Epithelial cell of esophagus (primary cell): ENCODE results near the gene BPIFB3.
A peak's percentile ranks its signal among the peaks of the same experiment; 100 is the strongest.

Experiments
- DNase-seq: peaks from one replicate; pipeline ENCODE4 v3.0.0; 2010; ENCODE audit warnings: low read depth
- H3K4me3 ChIP-seq: 2 replicates; pipeline ENCODE4 v1.5.1; 2011; ENCODE audit warnings: mild to moderate bottlenecking, low read length, control low read depth
- TF ChIP-seq, protein P1 (sequence below): IDR thresholded peaks from 2 replicates; pipeline ENCODE4 v1.5.1; 2011; ENCODE audit warnings: low read depth, mild to moderate bottlenecking, low read length, control low read depth, inconsistent platforms; ENCODE audit not compliant: insufficient read depth; ENCODE audit errors: missing control alignments

Gene BPIFB3

DNA sequence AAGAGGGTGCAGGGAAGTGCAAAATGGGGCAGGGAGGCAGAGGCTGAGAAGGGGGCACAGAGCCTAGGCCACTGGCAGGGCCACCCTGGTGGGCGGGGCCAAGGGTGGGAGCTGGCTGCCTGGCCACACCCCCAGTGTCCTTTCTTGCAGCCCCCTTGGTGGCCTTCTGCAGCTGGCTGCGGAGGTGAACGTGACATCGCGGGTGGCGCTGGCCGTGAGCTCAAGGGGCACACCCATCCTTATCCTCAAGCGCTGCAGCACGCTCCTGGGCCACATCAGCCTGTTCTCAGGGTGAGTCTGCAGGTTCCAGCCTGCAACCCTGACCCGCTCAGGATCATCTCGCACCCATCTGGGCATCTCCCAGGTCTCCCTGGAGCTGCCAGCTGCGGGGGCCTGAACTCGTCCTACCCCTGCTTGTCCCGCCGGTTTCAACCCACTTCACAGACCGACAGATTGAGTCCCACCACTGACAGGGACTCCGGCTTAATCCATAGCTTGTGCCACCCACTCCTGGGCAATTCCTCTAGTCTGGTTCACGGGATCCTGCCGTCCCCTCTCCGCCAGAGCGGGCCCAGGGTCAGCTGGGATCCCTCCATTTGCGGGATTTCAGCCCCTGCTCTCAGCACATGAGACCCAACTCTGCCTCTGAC lies 6.2 kb downstream of the BPIFB3 start:
- no peak for DNase-seq
- TF ChIP-seq, protein P1, sequence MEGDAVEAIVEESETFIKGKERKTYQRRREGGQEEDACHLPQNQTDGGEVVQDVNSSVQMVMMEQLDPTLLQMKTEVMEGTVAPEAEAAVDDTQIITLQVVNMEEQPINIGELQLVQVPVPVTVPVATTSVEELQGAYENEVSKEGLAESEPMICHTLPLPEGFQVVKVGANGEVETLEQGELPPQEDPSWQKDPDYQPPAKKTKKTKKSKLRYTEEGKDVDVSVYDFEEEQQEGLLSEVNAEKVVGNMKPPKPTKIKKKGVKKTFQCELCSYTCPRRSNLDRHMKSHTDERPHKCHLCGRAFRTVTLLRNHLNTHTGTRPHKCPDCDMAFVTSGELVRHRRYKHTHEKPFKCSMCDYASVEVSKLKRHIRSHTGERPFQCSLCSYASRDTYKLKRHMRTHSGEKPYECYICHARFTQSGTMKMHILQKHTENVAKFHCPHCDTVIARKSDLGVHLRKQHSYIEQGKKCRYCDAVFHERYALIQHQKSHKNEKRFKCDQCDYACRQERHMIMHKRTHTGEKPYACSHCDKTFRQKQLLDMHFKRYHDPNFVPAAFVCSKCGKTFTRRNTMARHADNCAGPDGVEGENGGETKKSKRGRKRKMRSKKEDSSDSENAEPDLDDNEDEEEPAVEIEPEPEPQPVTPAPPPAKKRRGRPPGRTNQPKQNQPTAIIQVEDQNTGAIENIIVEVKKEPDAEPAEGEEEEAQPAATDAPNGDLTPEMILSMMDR, result no peak
- H3K4me3 ChIP-seq, result no peak overlapping the region

- H3K4me3 ChIP-seq, result no peak overlapping the region
- TF ChIP-seq, protein P1, result no peak
- DNase-seq, result no peak
These were observed 7.9 kb downstream of the BPIFB3 start for GRCh38 chr20:33061658-33062028.

GRCh38 chr20:33062105-33062824 lies 8.6 kb downstream of the BPIFB3 start:
- TF ChIP-seq, protein P1, result no peak
- H3K4me3 ChIP-seq, result no peak overlapping the region
- no peak for DNase-seq

DNA sequence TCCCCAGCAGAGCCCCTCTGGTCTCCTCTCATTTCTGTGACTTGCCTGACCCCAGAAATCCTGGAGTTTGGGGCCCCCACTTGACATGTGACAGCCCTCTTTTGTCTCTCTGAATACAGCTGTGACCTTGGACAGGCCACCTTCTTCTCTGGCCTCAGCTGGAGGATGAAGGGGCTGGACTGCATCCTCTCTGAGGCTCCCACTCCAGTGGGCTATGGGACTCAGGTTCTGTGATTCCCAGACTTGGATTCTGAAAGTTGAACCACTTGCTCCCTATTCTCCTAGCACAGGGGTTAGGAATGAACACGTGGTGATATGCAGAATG lies 9.1 kb downstream of the BPIFB3 start:
- H3K4me3 ChIP-seq, result no peak overlapping the region
- TF ChIP-seq, protein P1, result no peak

DNA sequence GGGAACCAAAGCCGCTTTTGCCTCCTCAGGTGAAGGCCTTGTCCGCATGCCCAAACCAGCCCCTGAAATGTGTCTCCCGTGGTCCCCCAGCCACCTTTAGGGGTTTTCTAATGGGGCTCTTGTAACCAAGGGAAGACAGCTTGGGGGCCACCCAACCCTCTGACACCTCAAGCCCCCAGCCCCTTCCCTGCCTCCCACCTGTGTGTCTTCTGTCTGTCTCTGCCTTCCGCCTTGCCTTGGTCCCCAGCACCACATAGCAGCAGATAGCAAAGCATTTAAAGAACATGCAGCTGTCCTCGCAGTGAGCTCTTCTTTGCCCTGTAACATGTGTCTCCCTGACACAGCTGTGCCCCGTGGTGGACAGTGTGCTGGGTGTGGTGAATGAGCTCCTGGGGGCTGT lies 9.6 kb downstream of the BPIFB3 start:
- H3K4me3 ChIP-seq, result no peak overlapping the region
- TF ChIP-seq, protein P1, result no peak
- no peak for DNase-seq

More for the DNA sequence above, 9.1 kb downstream of the BPIFB3 start:
- DNase-seq, result no peak

- H3K4me3 ChIP-seq, result no peak overlapping the region
- no peak for DNase-seq
- TF ChIP-seq, protein P1, result no peak
These were observed 11.0 kb downstream of the BPIFB3 start for GRCh38 chr20:33064572-33065287.

- TF ChIP-seq, protein P1, result no peak
- no peak overlapping the region for H3K4me3 ChIP-seq
- peak; percentile 42 for DNase-seq
These were observed 12.1 kb downstream of the BPIFB3 start for GRCh38 chr20:33065785-33066184.
